GM23338 (cell line): ENCODE results near the gene SHFL. TPM values are rescaled to one million over a fixed set of nuclear protein-coding genes. Genes with fewer than 3 reads are reported as not detected.

Source experiments
- ATAC-seq: fragments of 200-7000 bp; cut with Tn5 transposase; 3 replicates; pipeline ENCODE4 v1.9.1; 2020
- DNase-seq: peaks from one replicate; pipeline ENCODE4 v3.0.0-alpha.2; 2015; ENCODE audit warnings: low spot score
- H2AFZ ChIP-seq: fragments of 200-600 bp; sonication (generic); 2 replicates; pipeline ENCODE4 v1.8.0; 2016; ENCODE audit warnings: antibody characterized with exemption, mild to moderate bottlenecking, moderate library complexity
- H3F3A ChIP-seq: fragments of 200-600 bp; sonication (generic); replicated peaks from 2 replicates; pipeline ENCODE4 v1.8.0; 2017; ENCODE audit warnings: antibody characterized with exemption, mixed run types, low read depth
- H3K27ac ChIP-seq: fragments of 200-600 bp; sonication (generic); 2 replicates; pipeline ENCODE4 v1.6.1; 2016; ENCODE audit warnings: low read depth
- H3K27me3 ChIP-seq: fragments of 200-600 bp; sonication (generic); 2 replicates; pipeline ENCODE4 v1.8.0; 2016; ENCODE audit warnings: mild to moderate bottlenecking, mixed run types, moderate library complexity; ENCODE audit not compliant: insufficient read depth
- H3K36me3 ChIP-seq: fragments of 200-600 bp; sonication (generic); 2 replicates; pipeline ENCODE4 v1.8.0; 2016; ENCODE audit warnings: mild to moderate bottlenecking; ENCODE audit not compliant: insufficient read depth
- H3K4me1 ChIP-seq: fragments of 200-600 bp; sonication (generic); 2 replicates; pipeline ENCODE4 v1.8.0; 2016; ENCODE audit warnings: mild to moderate bottlenecking, moderate library complexity; ENCODE audit not compliant: insufficient read depth
- H3K4me2 ChIP-seq: fragments of 200-600 bp; sonication (generic); 2 replicates; pipeline ENCODE4 v1.7.1; 2017; ENCODE audit warnings: mixed run types
- H3K4me3 ChIP-seq: fragments of 200-600 bp; sonication (generic); 2 replicates; pipeline ENCODE4 v1.6.1; 2016; ENCODE audit warnings: mixed run types
- H3K79me2 ChIP-seq: fragments of 200-600 bp; sonication (generic); replicated peaks from 2 replicates; pipeline ENCODE4 v1.8.0; 2017; ENCODE audit warnings: mild to moderate bottlenecking; ENCODE audit not compliant: insufficient read depth
- H3K9me2 ChIP-seq: fragments of 200-600 bp; sonication (generic); 2 replicates; pipeline ENCODE4 v1.8.0; 2017; ENCODE audit not compliant: insufficient read depth
- H4K20me1 ChIP-seq: fragments of 200-600 bp; sonication (generic); replicated peaks from 2 replicates; pipeline ENCODE4 v1.8.0; 2017; ENCODE audit warnings: mild to moderate bottlenecking; ENCODE audit not compliant: insufficient read depth
- H3K27ac Mint-ChIP-seq: 2 replicates; pipeline ENCODE4 v1.8.0; 2020; ENCODE audit warnings: inconsistent platforms, mild to moderate bottlenecking, moderate library complexity, mixed read lengths
- H3K27me3 Mint-ChIP-seq: 3 replicates; pipeline ENCODE4 v1.8.0; 2022; ENCODE audit warnings: low read depth, mild to moderate bottlenecking, moderate library complexity, mixed read lengths, inconsistent platforms; ENCODE audit not compliant: insufficient read depth, poor library complexity
- H3K36me3 Mint-ChIP-seq: 3 replicates; pipeline ENCODE4 v1.8.0; 2021; ENCODE audit warnings: low read depth, mild to moderate bottlenecking, inconsistent platforms, moderate library complexity, mixed read lengths
- H3K4me1 Mint-ChIP-seq: 3 replicates; pipeline ENCODE4 v1.8.0; 2020; ENCODE audit warnings: mild to moderate bottlenecking, inconsistent platforms, mixed read lengths
- H3K4me3 Mint-ChIP-seq: 3 replicates; pipeline ENCODE4 v1.8.0; 2021; ENCODE audit warnings: moderate library complexity, mild to moderate bottlenecking, inconsistent platforms, mixed read lengths
- H3K9me3 Mint-ChIP-seq: 3 replicates; pipeline ENCODE4 v1.8.0; 2020; ENCODE audit warnings: moderate library complexity, mild to moderate bottlenecking, inconsistent platforms, mixed read lengths
- CREB1 ChIP-seq: fragments of 250-450 bp; sonication (Bioruptor Pico); IDR thresholded peaks from 2 replicates; pipeline ENCODE4 v1.5.0; 2020; ENCODE audit warnings: low read depth, mild to moderate bottlenecking, moderate library complexity
- CTCF ChIP-seq, 2 experiments: fragments of 200-600 bp in 1 of 2; sonication (generic) in 1 of 2; conservative IDR thresholded peaks; 2 replicates each; pipeline versions ENCODE4 v1.5.1 to v1.6.1; 2016 to 2017; ENCODE audit warnings: antibody characterized with exemption in 2 of 2, low read depth in 2 of 2, mild to moderate bottlenecking in 2 of 2, moderate library complexity in 1 of 2
- ETS1 ChIP-seq: IDR thresholded peaks from 2 replicates; pipeline ENCODE4 v1.6.1; 2016; ENCODE audit warnings: antibody characterized with exemption
- EZH2 ChIP-seq: fragments of 200-600 bp; sonication (generic); IDR thresholded peaks from one replicate; pipeline ENCODE4 v1.8.0; 2017; ENCODE audit warnings: antibody characterized with exemption, mild to moderate bottlenecking, low read depth; ENCODE audit not compliant: unreplicated experiment
- EZH2phosphoT487 ChIP-seq: fragments of 200-600 bp; sonication (generic); IDR thresholded peaks from one replicate; pipeline ENCODE4 v1.8.1; 2018; ENCODE audit warnings: antibody characterized with exemption; ENCODE audit not compliant: unreplicated experiment
- JUNB ChIP-seq: IDR thresholded peaks from one replicate; pipeline ENCODE4 v1.6.1; 2016; ENCODE audit warnings: antibody characterized with exemption; ENCODE audit not compliant: unreplicated experiment
- NANOG ChIP-seq: IDR thresholded peaks from 2 replicates; pipeline ENCODE4 v1.6.1; 2016; ENCODE audit warnings: antibody characterized with exemption, borderline replicate concordance
- POLR2AphosphoS5 ChIP-seq: IDR thresholded peaks from 2 replicates; pipeline ENCODE4 v1.6.1; 2016; ENCODE audit warnings: antibody characterized with exemption, low read depth
- REST ChIP-seq: IDR thresholded peaks from one replicate; pipeline ENCODE4 v1.6.1; 2018; ENCODE audit warnings: antibody characterized with exemption; ENCODE audit not compliant: unreplicated experiment
- STAT1 ChIP-seq: IDR thresholded peaks from one replicate; pipeline ENCODE4 v1.6.1; 2016; ENCODE audit warnings: antibody characterized with exemption; ENCODE audit not compliant: unreplicated experiment
- ZNF114 ChIP-seq: fragments of 250-450 bp; sonication (Bioruptor Pico); IDR thresholded peaks from 2 replicates; pipeline ENCODE4 v1.5.0; 2020; ENCODE audit warnings: mild to moderate bottlenecking, moderate library complexity
- ZNF331 ChIP-seq: fragments of 250-450 bp; sonication (Bioruptor Pico); IDR thresholded peaks from 2 replicates; pipeline ENCODE4 v1.5.0; 2020; ENCODE audit warnings: low read depth, mild to moderate bottlenecking, moderate library complexity
- ZNF462 ChIP-seq: fragments of 250-450 bp; sonication (Bioruptor Pico); IDR thresholded peaks from 2 replicates; pipeline ENCODE4 v1.5.0; 2020; ENCODE audit warnings: mild to moderate bottlenecking, moderate library complexity
- polyA plus RNA-seq: library from polyadenylated mRNA; unstranded; fragments of >200 nt; fragmentation: Nextera tagmentation; extraction: Ambion mirVana; gene quantifications from 2 replicates; pipeline ENCODE4 v1.2.1, GENCODE V29; 2016
- total RNA-seq: library from RNA; depleted of rRNA; stranded (reverse); fragments of >200 nt; shearing (Covaris generic); gene quantifications from 2 replicates; pipeline ENCODE4 v1.2.3, GENCODE V29; 2014

SHFL gene
- total and polyA plus RNA-seq, 2 experiments from 2014 or later = 31.7 to 32.1 TPM

- H3K9me3 Mint-ChIP-seq = peaks cover 16% of the 10 kb centered on the region
- H3K27ac Mint-ChIP-seq = no peak overlapping the region
- H2AFZ ChIP-seq = no peak overlapping the region; the same call in 1 of the 2 replicates
- no peak overlapping the region for H3K27ac ChIP-seq
- no peak for TF ChIP-seq REST
- no peak for TF ChIP-seq JUNB
- no peak for TF ChIP-seq STAT1
- no peak for TF ChIP-seq ZNF114 (CRISPR knock-in tag)
- no peak for TF ChIP-seq ZNF331 (CRISPR knock-in tag)
- no peak for TF ChIP-seq CREB1 (CRISPR knock-in tag)
- TF ChIP-seq ZNF462 (CRISPR knock-in tag) = no peak
- no peak for TF ChIP-seq EZH2
- TF ChIP-seq POLR2AphosphoS5 = no peak
- TF ChIP-seq CTCF (conservative IDR thresholded peaks at IDR 0.05; ENCODE audit: low read depth in 2 of 2) = no peak
- no peak for TF ChIP-seq NANOG
- TF ChIP-seq ETS1 = no peak
- TF ChIP-seq EZH2phosphoT487 = no peak
- peaks cover 5% of the 10 kb centered on the region; the same call in 1 of the 3 replicates for H3K36me3 Mint-ChIP-seq
- H3K79me2 ChIP-seq = no peaks in the 10 kb centered on the region
- peaks cover 5% of the 10 kb centered on the region; the same call in 1 of the 2 replicates for H3K9me2 ChIP-seq
- peaks cover 8% of the 10 kb centered on the region for H3K4me1 Mint-ChIP-seq
- peaks cover 11% of the 10 kb centered on the region for H3K27me3 Mint-ChIP-seq
- H3F3A ChIP-seq = no peaks in the 10 kb centered on the region
- no peak overlapping the region for H3K4me3 Mint-ChIP-seq
- no peaks in the 10 kb centered on the region for H3K27me3 ChIP-seq
- ATAC-seq (no peak), DNase-seq (no peak)
- no peak overlapping the region for H3K4me2 ChIP-seq
- H3K36me3 ChIP-seq = no peaks in the 10 kb centered on the region
- no peaks in the 10 kb centered on the region for H4K20me1 ChIP-seq
- H3K4me1 ChIP-seq = 0 out of 2 replicates have a peak, but pooled peaks cover 6% of the 10 kb centered on the region
- H3K4me3 ChIP-seq = no peak overlapping the region
These were observed 17.9 kb upstream of the SHFL start for GRCh38 chr19:10068205-10068604.
